Measurements from ENCODE around the gene ZBTB12.
"Not testable (repeated sequence)": the region's sequence is repeated elsewhere in the genome, so short reads cannot be mapped to it uniquely, and the experiment has no call there.

Gene ZBTB12

GRCh38 chr6:31901953-31902643 lies at the start of gene ZBTB12:
ZBTB12 (minus strand) TSS chr6:31902086; CDS start chr6:31901305, 781 bp downstream.
- DNase-seq (ENCODE audit: low spot score), result peak; percentile 27

- no peak for DNase-seq (ENCODE audit: low spot score)
Measured at GRCh38 chr6:31949926-31950548, 48.2 kb upstream of the ZBTB12 start.

GRCh38 chr6:31948753-31949413 lies 47.0 kb upstream of the ZBTB12 start:
- DNase-seq (ENCODE audit: low spot score), result no peak

- no peak for DNase-seq (ENCODE audit: low spot score)
Measured at GRCh38 chr6:31948306-31948705, 46.4 kb upstream of the ZBTB12 start.

- no peak for DNase-seq (ENCODE audit: low spot score)
Measured at GRCh38 chr6:31947864-31948263, 46.0 kb upstream of the ZBTB12 start.

- no peak for DNase-seq (ENCODE audit: low spot score)
Measured at GRCh38 chr6:31947070-31947675, 45.3 kb upstream of the ZBTB12 start.

- no peak for DNase-seq (ENCODE audit: low spot score)
Measured at GRCh38 chr6:31946370-31946885, 44.5 kb upstream of the ZBTB12 start.

GRCh38 chr6:31945507-31946369 lies 43.9 kb upstream of the ZBTB12 start, which contains the start of gene CFB:
CFB (plus strand) TSS chr6:31946095; CDS start chr6:31946222, 127 bp downstream.
- DNase-seq (ENCODE audit: low spot score), result no peak

GRCh38 chr6:31945154-31945506 lies 43.2 kb upstream of the ZBTB12 start:
- no peak for DNase-seq (ENCODE audit: low spot score)

GRCh38 chr6:31943742-31944141 lies 41.9 kb upstream of the ZBTB12 start:
- DNase-seq (ENCODE audit: low spot score), result no peak

GRCh38 chr6:31940256-31940664 lies 38.4 kb upstream of the ZBTB12 start:
- DNase-seq (ENCODE audit: low spot score), result no peak

- no peak for DNase-seq (ENCODE audit: low spot score)
Measured at GRCh38 chr6:31935823-31936222, 33.9 kb upstream of the ZBTB12 start.

- DNase-seq (ENCODE audit: low spot score), result no peak
Measured at GRCh38 chr6:31935021-31935420, 33.1 kb upstream of the ZBTB12 start.

- no peak for DNase-seq (ENCODE audit: low spot score)
Measured at GRCh38 chr6:31933537-31933936, 31.7 kb upstream of the ZBTB12 start.

- DNase-seq (ENCODE audit: low spot score), result not testable (repeated sequence)
Measured at GRCh38 chr6:31932137-31932536, 30.3 kb upstream of the ZBTB12 start.

- no peak for DNase-seq (ENCODE audit: low spot score)
Measured at GRCh38 chr6:31930962-31931361, 29.1 kb upstream of the ZBTB12 start.

GRCh38 chr6:31928672-31928939 lies 26.7 kb upstream of the ZBTB12 start:
- no peak for DNase-seq (ENCODE audit: low spot score)

GRCh38 chr6:31927863-31928671 lies 26.2 kb upstream of the ZBTB12 start:
- DNase-seq (ENCODE audit: low spot score), result no peak

GRCh38 chr6:31927242-31927862 lies 25.5 kb upstream of the ZBTB12 start, which contains the start of gene C2:
C2 (plus strand) TSS chr6:31927717; CDS start chr6:31927753, 36 bp downstream.
- no peak for DNase-seq (ENCODE audit: low spot score)

GRCh38 chr6:31922942-31923341 lies 21.1 kb upstream of the ZBTB12 start:
- DNase-seq (ENCODE audit: low spot score), result peak; percentile 27

Data from hematopoietic multipotent progenitor cell treated with erythropoietin and hydrocortisone succinate and interleukin-3 and kit ligand, for 17 days (in vitro differentiated cells).